ENCODE data around the gene CNIH3.

CNIH3 gene

DNA sequence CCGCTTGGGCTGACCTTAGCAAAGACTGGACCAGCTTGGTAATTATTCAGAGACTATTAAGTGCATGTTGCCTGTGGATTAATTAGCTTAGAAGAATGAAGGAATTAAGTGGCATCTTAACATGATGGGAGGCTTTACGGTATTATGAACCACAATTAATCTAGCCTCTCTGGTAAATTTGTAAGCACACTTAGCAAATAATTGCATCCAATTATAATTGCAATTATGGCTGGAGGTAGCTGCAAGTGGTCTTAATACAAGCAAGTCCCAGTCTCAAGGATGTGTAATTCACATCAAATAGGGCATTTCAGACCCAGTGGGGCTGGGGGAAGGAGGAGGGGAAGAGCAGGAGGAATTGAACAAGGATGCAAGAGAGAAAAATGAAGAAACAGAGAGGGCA lies 151.6 kb downstream of the CNIH3 start:
- Histone ChIP-seq H3K36me3 (ENCODE audit: insufficient read depth, low read length) (no peaks in the 10 kb centered on the region), H3K27me3 (ENCODE audit: control insufficient read depth, insufficient read depth, low read length) (peaks cover 11% of the 10 kb centered on the region), H3K4me3 (ENCODE audit: low read length) (no peak overlapping the region), H3K9ac (ENCODE audit: low read depth, low read length) (no peak overlapping the region), H3K4me1 (ENCODE audit: control insufficient read depth, insufficient read depth, low read length) (peaks cover 7% of the 10 kb centered on the region), H3K9me3 (replicated peaks; ENCODE audit: low read length) (no peaks in the 10 kb centered on the region), H3K4me2 (ENCODE audit: low read length) (no peak overlapping the region)

DNA sequence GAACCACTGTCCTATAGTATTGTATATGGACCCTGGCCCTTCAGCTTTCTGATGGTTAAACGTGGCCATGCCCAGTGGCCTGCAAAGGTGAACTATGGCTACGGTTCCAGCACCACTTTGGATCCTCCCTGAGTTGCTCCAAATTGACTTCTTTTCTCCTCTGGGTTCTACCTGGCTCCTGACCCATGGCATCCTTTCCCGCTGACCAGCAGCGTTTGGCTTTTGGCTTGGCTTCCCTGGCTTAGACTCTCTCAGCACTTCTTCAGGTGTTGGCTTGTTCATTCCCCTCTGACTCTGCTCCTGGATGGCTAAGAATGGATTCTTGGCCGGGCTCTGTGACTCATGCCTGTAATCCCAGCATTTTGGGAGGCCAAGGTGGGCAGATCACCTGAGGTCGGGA lies 152.9 kb downstream of the CNIH3 start:
- no peak overlapping the region for H3K4me2 ChIP-seq (ENCODE audit: low read length)
- no peak overlapping the region for H3K9ac ChIP-seq (ENCODE audit: low read depth, low read length)
- H3K4me3 ChIP-seq (ENCODE audit: low read length), result no peak overlapping the region
- peaks cover 11% of the 10 kb centered on the region for H3K27me3 ChIP-seq (ENCODE audit: control insufficient read depth, insufficient read depth, low read length)
- H3K36me3 ChIP-seq (ENCODE audit: insufficient read depth, low read length), result no peaks in the 10 kb centered on the region
- H3K9me3 ChIP-seq (replicated peaks; ENCODE audit: low read length), result no peaks in the 10 kb centered on the region
- peaks cover 7% of the 10 kb centered on the region for H3K4me1 ChIP-seq (ENCODE audit: control insufficient read depth, insufficient read depth, low read length)

DNA sequence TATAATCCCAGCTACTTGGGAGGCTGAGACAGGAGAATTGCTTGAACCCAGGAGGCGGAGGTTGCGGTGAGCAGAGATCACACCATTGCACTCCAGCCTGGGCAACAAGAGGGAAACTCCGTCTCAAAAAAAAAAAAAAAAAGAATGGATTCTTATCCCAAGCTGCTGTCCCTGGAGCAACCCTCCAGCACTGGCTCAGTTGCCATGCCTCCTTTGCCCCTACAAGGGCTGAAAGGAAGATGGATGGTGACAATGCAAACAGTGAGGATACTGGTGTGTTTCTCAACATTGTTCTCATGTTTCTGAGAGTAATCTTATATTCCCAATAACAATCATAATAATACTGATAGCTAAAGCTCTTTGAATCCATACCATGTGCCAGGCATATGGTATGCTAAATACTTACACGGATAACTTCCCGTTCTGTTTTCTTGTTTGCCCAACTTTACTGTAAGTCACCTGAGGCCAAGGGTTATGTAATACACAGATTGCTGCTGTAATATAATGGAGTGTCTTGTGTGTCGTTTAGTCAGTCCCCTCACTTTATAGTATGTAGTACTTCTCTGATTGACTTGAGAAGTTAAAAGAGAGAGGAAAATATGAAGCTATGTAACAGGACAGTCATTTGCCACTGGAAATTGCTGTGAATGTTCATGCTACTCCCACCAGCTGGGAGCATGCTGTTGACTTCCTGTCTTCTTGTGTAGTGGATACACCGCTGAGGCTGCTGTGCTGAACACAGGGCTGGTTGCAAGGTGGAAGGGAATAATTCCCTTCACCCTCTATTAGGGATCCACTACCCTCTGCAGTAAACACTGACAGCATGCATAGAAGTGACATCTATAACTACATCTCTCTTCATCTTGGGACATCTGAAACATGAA lies 153.6 kb downstream of the CNIH3 start:
- Histone ChIP-seq H3K9me3 (replicated peaks; ENCODE audit: low read length) (no peaks in the 10 kb centered on the region), H3K4me1 (ENCODE audit: control insufficient read depth, insufficient read depth, low read length) (peaks cover 7% of the 10 kb centered on the region), H3K36me3 (ENCODE audit: insufficient read depth, low read length) (no peaks in the 10 kb centered on the region), H3K4me2 (ENCODE audit: low read length) (no peak overlapping the region), H3K4me3 (ENCODE audit: low read length) (no peak overlapping the region), H3K9ac (ENCODE audit: low read depth, low read length) (no peak overlapping the region), H3K27me3 (ENCODE audit: control insufficient read depth, insufficient read depth, low read length) (peaks cover 11% of the 10 kb centered on the region)

DNA sequence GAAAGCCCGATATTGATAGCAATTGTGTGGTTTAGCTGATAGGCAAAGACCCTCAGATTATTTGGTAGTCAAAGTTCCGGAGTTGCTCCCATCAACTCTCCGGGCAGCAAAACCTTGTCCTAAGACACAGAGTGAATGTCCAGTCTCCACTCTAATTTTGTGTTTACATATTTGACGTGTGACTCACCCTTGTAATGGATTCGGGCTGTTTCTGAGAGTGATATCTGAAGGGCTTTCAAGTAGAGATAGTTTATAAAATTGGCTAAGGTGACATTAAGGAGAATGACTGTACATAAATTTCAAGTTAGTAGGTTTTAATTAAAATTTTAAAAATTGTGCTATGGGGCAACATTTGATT lies 154.2 kb downstream of the CNIH3 start:
- Histone ChIP-seq H3K27me3 (ENCODE audit: control insufficient read depth, insufficient read depth, low read length) (peaks cover 11% of the 10 kb centered on the region), H3K9ac (ENCODE audit: low read depth, low read length) (no peak overlapping the region), H3K4me2 (ENCODE audit: low read length) (no peak overlapping the region), H3K9me3 (replicated peaks; ENCODE audit: low read length) (no peaks in the 10 kb centered on the region), H3K4me1 (ENCODE audit: control insufficient read depth, insufficient read depth, low read length) (peaks cover 7% of the 10 kb centered on the region), H3K36me3 (ENCODE audit: insufficient read depth, low read length) (no peaks in the 10 kb centered on the region), H3K4me3 (ENCODE audit: low read length) (no peak overlapping the region)

DNA sequence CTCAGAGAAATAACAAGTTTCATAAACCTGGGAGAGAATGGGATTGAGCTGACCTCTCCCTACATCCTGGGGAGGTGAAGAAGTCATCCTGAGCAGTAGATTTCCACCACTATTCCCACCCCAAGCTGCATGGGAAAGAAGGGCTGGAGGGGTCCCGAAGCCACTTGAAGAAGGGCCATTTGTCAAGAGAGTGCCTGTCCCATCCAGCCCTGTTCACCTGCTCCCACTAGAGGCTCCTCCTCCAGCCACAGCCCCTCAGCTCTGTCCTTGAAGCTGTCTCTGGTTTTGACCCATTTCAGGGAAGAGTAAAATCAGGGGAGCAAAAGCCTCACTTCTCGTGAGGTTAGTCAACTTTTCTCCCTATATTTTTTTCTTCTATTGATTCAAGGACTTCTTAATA lies 157.5 kb downstream of the CNIH3 start:
- Histone ChIP-seq H3K4me1 (ENCODE audit: control insufficient read depth, insufficient read depth, low read length) (peaks cover 7% of the 10 kb centered on the region), H3K36me3 (ENCODE audit: insufficient read depth, low read length) (no peaks in the 10 kb centered on the region), H3K9me3 (replicated peaks; ENCODE audit: low read length) (no peaks in the 10 kb centered on the region), H3K9ac (ENCODE audit: low read depth, low read length) (no peak overlapping the region), H3K27me3 (ENCODE audit: control insufficient read depth, insufficient read depth, low read length) (peaks cover 7% of the 10 kb centered on the region), H3K4me3 (ENCODE audit: low read length) (no peak overlapping the region), H3K4me2 (ENCODE audit: low read length) (no peak overlapping the region)

DNA sequence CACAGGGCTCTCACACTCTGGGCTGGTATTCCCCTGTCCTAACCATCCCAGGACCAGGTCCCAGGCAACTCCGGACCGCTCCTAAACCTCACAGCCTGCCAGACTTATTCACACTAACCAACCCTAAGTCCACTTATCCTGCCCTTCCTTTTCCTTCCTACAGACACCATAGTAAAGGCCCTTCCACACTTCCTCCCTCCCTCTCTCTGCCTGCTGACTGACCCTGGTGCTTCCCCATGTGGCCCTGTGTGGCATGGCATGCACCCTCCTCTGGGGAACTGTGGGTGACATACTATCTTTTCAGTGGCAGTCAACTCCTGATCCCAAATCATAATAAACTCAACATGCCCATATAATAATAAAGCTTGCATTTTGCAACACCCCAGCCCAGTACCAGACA lies 158.3 kb downstream of the CNIH3 start:
- H3K4me2 ChIP-seq (ENCODE audit: low read length), result no peak overlapping the region
- peaks cover 7% of the 10 kb centered on the region for H3K4me1 ChIP-seq (ENCODE audit: control insufficient read depth, insufficient read depth, low read length)
- H3K9me3 ChIP-seq (replicated peaks; ENCODE audit: low read length), result no peaks in the 10 kb centered on the region
- peaks cover 7% of the 10 kb centered on the region for H3K27me3 ChIP-seq (ENCODE audit: control insufficient read depth, insufficient read depth, low read length)
- no peak overlapping the region for H3K9ac ChIP-seq (ENCODE audit: low read depth, low read length)
- H3K36me3 ChIP-seq (ENCODE audit: insufficient read depth, low read length), result no peaks in the 10 kb centered on the region
- H3K4me3 ChIP-seq (ENCODE audit: low read length), result no peak overlapping the region

DNA sequence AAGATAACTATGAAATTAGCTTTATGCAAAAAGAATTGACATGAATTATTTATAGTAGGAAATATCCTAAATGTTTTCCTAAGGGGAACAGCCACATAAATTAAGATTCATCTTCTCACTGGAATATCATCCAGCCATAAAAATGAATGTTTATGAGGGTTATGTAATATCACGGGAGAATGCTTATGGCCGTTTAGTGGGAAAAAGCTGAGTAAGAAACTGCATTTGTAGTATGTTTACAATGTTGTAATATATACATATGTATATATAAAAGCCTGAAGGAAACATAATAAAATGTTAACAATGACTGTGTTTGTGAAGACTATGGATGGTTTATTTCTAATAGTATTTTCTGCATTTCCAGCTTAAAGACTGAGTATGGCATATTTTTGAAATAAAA lies 161.1 kb downstream of the CNIH3 start:
- Histone ChIP-seq H3K9ac (ENCODE audit: low read depth, low read length) (no peak overlapping the region), H3K4me3 (ENCODE audit: low read length) (no peak overlapping the region), H3K9me3 (replicated peaks; ENCODE audit: low read length) (no peaks in the 10 kb centered on the region), H3K36me3 (ENCODE audit: insufficient read depth, low read length) (no peaks in the 10 kb centered on the region), H3K27me3 (ENCODE audit: control insufficient read depth, insufficient read depth, low read length) (no peaks in the 10 kb centered on the region), H3K4me1 (ENCODE audit: control insufficient read depth, insufficient read depth, low read length) (no peaks in the 10 kb centered on the region), H3K4me2 (ENCODE audit: low read length) (no peak overlapping the region)

DNA sequence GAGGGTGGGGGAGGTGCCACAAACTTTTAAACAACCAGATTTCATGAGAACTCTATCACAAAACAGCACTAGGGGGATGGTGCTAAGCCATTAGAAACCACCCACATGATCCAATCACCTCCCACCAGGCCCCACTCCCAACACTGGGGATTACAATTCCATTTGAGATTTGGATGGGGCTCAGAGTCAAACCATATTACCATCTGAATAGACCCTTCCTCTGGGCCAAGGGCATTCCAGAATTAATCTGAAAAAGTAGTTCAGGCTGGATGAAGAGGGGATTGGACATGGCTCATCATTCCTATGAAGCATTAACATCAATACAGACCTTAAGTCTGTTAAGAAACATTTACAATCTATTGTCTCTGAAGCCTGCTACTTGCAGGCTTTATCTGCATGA lies 163.4 kb downstream of the CNIH3 start:
- Histone ChIP-seq H3K9ac (ENCODE audit: low read depth, low read length) (no peak overlapping the region), H3K9me3 (replicated peaks; ENCODE audit: low read length) (no peaks in the 10 kb centered on the region), H3K4me3 (ENCODE audit: low read length) (no peak overlapping the region), H3K36me3 (ENCODE audit: insufficient read depth, low read length) (no peaks in the 10 kb centered on the region), H3K4me1 (ENCODE audit: control insufficient read depth, insufficient read depth, low read length) (no peaks in the 10 kb centered on the region), H3K4me2 (ENCODE audit: low read length) (no peak overlapping the region), H3K27me3 (ENCODE audit: control insufficient read depth, insufficient read depth, low read length) (no peaks in the 10 kb centered on the region)

DNA sequence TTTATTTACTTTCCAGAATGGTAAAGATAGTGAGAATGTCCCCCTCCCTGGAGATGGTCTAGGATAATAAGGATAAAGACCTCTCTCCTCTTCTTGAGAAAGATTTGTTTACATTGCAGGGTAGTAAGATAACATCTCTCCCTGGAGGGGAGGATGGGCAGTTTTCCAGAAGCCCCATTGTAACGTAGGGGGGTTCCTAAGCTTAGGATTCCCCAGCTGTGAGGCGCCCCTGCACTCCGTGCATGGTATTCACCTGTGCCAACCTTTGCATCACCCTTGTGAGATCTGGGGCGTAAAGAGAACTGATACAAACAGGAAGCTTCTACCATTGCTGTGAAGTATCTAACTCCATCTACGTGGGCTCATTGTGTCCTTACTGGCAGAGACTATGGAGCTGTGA lies 164.6 kb downstream of the CNIH3 start:
- Histone ChIP-seq H3K27me3 (ENCODE audit: control insufficient read depth, insufficient read depth, low read length) (no peaks in the 10 kb centered on the region), H3K4me1 (ENCODE audit: control insufficient read depth, insufficient read depth, low read length) (no peaks in the 10 kb centered on the region), H3K9ac (ENCODE audit: low read depth, low read length) (no peak overlapping the region), H3K4me2 (ENCODE audit: low read length) (no peak overlapping the region), H3K36me3 (ENCODE audit: insufficient read depth, low read length) (no peaks in the 10 kb centered on the region), H3K9me3 (replicated peaks; ENCODE audit: low read length) (no peaks in the 10 kb centered on the region), H3K4me3 (ENCODE audit: low read length) (no peak overlapping the region)

DNA sequence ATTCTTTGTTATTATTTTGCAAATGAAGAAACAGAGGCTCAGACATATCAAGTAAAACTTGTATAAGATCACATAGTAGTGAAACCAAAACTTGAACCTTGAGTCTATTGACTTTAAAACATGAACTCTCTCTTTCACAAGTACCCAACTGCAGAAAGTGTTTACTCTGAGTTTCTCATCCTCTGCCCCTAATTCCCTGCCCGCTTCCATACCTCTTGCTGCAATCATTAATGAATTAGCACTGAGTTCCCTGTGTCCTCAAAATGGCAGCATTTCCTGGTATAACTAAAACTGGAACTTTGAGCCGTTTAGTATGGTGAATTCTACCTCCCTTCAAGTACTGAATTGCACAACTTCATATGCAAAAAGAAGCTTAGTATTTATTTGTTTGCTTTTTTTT lies 165.7 kb downstream of the CNIH3 start:
- Histone ChIP-seq H3K27me3 (ENCODE audit: control insufficient read depth, insufficient read depth, low read length) (no peaks in the 10 kb centered on the region), H3K4me1 (ENCODE audit: control insufficient read depth, insufficient read depth, low read length) (no peaks in the 10 kb centered on the region), H3K36me3 (ENCODE audit: insufficient read depth, low read length) (no peaks in the 10 kb centered on the region), H3K4me3 (ENCODE audit: low read length) (no peak overlapping the region), H3K4me2 (ENCODE audit: low read length) (no peak overlapping the region), H3K9me3 (replicated peaks; ENCODE audit: low read length) (no peaks in the 10 kb centered on the region), H3K9ac (ENCODE audit: low read depth, low read length) (no peak overlapping the region)

DNA sequence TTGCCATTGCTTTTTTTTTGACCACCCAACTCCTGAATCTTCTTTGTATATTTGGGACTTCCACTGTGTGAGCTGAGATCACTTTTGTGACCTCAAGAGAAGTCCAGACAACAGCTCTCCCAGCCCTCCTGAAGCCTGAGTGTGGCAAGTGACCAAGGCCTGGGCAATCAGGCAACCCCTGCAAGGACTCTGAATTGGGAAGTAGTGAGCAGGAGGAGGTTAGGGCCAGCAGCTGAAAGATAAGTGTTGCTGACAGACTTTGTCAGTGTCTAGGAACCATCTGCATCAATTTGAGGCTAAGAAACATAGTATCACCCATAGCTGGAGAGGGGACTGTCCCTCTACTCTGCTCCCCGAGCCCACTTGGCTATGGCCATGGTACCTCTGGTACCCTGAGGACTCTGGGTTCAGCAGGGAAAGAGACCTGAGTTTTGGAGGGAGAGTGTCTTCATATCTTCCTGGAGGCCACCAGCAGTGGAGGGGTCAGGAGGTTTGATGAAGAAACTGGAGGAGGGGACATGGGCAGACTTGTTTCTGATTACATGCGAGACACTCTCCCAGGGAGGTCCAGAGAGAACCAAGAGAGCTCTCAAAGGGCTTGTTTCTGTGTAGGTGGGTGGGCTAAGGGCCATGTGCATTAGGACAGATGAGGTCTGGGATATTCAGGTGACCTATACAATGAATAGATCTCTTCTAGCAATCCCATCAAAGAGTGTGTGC lies 166.3 kb downstream of the CNIH3 start:
- no peaks in the 10 kb centered on the region for H3K9me3 ChIP-seq (replicated peaks; ENCODE audit: low read length)
- H3K9ac ChIP-seq (ENCODE audit: low read depth, low read length), result no peak overlapping the region
- no peaks in the 10 kb centered on the region for H3K27me3 ChIP-seq (ENCODE audit: control insufficient read depth, insufficient read depth, low read length)
- H3K36me3 ChIP-seq (ENCODE audit: insufficient read depth, low read length), result no peaks in the 10 kb centered on the region
- H3K4me3 ChIP-seq (ENCODE audit: low read length), result no peak overlapping the region
- no peak overlapping the region for H3K4me2 ChIP-seq (ENCODE audit: low read length)
- no peaks in the 10 kb centered on the region for H3K4me1 ChIP-seq (ENCODE audit: control insufficient read depth, insufficient read depth, low read length)
